NK-92 treated with Interleukin-12 subunit alpha and Interleukin-12 subunit beta, amount 100 ng/mL, for 24 hours (cell line): Measurements from ENCODE around the gene EIF4A2.
A peak's percentile ranks its signal among the peaks of the same experiment; 100 is the strongest.
"Not testable (repeated sequence)": the region's sequence is repeated elsewhere in the genome, so short reads cannot be mapped to it uniquely, and the experiment has no call there.

ENCODE experiments used
- DNase-seq: peaks from one replicate; lab custom pipeline; 2025; lab: John Stamatoyannopoulos, UW

Gene EIF4A2

GRCh38 chr3:186818956-186819355 lies 35.6 kb downstream of the EIF4A2 start:
- DNase-seq: no peak

- DNase-seq: no peak
These were observed 38.3 kb downstream of the EIF4A2 start for GRCh38 chr3:186821429-186822387.

GRCh38 chr3:186822388-186822759 lies 39.0 kb downstream of the EIF4A2 start:
- not testable (repeated sequence) for DNase-seq

- no peak for DNase-seq
These were observed 40.0 kb downstream of the EIF4A2 start for GRCh38 chr3:186823386-186823785.

- DNase-seq: no peak
These were observed 41.2 kb downstream of the EIF4A2 start for GRCh38 chr3:186824430-186825139.

GRCh38 chr3:186825294-186825821 lies 42.0 kb downstream of the EIF4A2 start:
- DNase-seq: no peak

- no peak for DNase-seq
These were observed 42.6 kb downstream of the EIF4A2 start for GRCh38 chr3:186825872-186826409.

- peak; percentile 42 for DNase-seq
These were observed 43.1 kb downstream of the EIF4A2 start for GRCh38 chr3:186826410-186826975.

- DNase-seq: peak; percentile 77
These were observed 43.8 kb downstream of the EIF4A2 start for GRCh38 chr3:186826976-186827857.

- no peak for DNase-seq
These were observed 45.0 kb downstream of the EIF4A2 start for GRCh38 chr3:186828340-186828739.

- no peak for DNase-seq
These were observed 48.4 kb downstream of the EIF4A2 start for GRCh38 chr3:186831798-186832197.

GRCh38 chr3:186832276-186832675 lies 48.9 kb downstream of the EIF4A2 start:
- no peak for DNase-seq
